Stimulated activated CD8-positive, alpha-beta memory T cell treated with anti-CD3 and anti-CD28 coated beads, Interleukin-2, amount 100 ng/mL, for 1 hour (primary cell): ENCODE measurements around the gene FCRLB.
"Not testable (repeated sequence)": the region's sequence is repeated elsewhere in the genome, so short reads cannot be mapped to it uniquely, and the experiment has no call there.

ENCODE experiments used
- DNase-seq, 2 donors: peaks; one replicate each; pipeline ENCODE4 v3.0.0-alpha.2; 2020; ENCODE audit warnings: low read depth in 2 of 2

Gene FCRLB, protein sequence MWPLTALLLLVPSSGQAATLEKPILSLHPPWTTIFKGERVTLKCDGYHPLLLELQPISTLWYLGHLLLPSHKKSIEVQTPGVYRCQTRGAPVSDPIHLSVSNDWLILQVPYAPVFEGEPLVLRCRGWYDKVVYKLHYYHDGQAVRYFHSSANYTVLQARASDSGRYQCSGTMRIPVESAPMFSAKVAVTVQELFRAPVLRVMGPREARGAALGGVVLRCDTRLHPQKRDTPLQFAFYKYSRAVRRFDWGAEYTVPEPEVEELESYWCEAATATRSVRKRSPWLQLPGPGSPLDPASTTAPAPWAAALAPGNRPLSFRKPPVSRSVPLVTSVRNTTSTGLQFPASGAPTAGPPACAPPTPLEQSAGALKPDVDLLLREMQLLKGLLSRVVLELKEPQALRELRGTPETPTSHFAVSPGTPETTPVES

DNA sequence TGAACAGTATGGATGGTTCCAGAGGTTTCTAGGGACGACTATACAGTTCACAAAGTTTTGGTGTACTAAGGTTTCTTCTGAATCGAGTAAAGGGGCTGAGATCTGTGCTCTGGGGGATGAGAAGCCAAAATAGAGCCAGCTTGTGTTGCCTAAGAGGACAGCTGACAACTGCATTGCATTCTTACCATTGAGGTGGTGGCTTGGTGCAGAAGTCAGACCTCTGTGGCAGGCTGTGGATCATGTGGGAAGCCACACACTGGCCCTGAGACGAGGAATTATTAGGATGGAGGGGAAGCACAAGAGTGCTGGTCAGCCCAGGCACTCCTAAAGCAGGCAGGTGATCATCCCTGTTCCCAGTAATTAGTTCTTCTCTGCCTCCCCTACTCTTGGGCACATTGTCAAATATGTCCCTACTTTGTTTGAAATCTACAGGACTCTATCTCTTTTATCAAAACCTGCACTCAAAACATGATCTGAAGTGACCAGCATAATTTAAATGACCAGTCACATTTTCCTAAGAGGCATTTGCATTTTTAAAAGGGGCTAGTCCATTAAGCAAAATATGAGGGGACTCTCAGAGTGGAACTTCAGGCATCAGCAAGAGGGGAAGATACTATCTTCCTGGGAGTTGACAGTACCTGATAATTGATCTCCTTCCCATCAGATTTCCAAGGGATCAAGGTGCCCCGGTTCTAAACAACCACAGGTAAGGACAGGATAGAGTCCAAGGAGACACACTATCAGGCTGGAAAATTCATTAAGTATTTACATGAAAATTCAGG lies at the start of gene FCRLB:
Gene FCRLB (plus strand): TSS at position 589 of the 782 bp plus-strand sequence. CDS start 1,129 bp downstream, outside the sequence.
- DNase-seq = no peak

DNA sequence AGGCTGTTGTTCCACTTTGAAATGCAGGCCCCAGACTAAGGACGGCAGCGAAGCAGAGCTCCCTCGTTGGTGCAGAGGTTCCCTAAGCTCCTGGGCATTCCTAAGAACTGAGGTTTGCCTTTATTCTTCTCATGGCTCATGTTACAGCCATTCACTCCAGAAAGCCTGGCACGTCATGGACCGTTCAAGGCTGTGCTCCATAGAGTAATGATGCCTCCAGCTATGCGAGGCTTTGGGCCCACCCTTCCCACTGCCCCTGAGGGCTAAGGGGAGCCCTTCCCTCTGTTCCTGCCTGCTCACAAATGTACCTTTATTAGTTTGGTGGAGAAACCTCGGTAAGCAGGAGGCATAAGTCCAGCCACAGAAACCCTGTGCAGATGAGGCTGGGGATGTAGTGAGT lies 47.9 kb upstream of the FCRLB start:
- not testable (repeated sequence) for DNase-seq

DNA sequence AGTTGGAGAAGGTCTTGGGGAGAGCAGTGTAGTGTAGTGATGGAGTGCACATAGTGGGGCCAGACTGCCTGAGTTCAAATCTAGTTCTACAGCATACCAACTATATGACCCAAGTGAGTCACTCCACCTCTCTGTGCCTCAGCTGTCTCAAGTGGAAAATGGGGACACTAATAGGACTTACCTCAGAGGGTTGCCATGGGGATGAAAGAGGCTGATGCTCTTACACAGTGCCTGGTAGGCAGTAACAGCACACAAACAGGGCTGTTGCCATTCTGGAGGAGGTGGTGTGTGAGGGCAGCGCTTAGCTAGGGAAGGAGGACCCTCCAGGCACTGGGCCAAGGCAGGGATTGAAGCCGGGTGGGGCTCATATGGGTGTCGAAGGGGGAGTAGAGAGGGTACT lies 46.9 kb upstream of the FCRLB start:
- not testable (repeated sequence) for DNase-seq

DNA sequence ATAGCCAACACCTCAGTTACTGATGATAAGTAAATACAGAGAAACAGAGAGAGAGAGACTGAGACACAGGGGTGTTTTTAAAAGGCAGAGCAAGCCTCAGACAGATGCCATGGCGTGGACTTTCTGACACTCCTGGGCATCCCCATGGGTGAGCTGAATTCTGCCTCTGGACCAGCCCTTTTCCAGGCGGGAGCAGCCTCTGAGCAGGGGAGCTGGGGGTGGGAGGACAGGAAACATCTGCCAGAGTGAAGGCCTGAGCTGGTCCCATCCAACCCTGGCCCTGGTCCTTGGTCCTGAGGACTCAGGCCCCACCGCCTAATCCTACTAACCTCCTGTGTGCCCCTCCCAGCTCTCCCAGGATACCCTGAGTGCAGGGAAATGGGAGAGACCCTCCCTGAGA lies 46.4 kb upstream of the FCRLB start:
- DNase-seq = not testable (repeated sequence)

DNA sequence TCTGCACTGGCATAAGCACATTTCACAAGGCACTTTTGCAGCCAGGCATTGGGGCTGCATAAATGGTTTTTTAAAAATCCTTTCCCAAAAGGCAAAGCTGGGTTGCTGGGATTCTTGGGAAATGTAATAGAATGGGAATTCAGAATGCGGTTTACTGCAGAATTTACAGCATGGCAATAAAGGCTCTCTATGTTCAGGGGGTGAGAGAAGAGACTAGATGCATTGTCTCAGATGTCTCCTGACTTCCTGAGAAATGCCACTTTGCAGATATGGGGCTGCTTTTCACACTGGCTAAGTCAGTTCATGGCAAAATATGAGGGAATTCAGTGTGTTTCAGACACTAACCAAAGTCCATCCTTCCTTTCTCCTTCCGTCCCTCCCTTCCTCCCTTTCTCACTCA lies 44.9 kb upstream of the FCRLB start:
- DNase-seq = no peak

DNA sequence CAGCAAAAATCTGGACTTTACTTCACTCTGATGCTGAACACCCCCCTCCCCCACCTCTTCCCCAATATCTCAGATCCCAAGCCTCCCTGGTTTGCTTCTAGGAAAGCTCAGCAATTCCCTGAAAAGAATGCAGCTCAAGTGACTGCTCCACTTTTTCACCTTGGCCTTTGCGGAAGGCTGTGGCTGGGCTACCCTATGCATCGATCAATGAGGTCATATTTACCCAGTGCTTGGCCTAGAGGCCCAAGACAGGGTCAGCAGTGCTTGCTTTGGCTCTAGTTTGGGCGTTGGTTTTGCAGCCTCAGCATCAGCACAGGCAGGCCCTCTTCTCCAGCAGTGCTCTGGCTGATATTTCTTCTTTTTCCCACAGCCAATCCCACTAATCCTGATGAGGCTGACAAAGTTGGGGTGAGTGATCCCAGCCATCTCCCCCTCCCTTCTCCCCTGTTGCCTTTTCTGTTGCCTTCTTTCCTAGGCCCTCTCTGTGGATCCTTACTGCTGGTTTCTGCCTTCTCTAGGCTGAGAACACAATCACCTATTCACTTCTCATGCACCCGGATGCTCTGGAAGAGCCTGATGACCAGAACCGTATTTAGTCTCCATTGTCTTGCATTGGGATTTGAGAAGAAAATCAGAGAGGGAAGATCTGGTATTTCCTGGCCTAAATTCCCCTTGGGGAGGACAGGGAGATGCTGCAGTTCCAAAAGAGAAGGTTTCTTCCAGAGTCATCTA lies 44.2 kb upstream of the FCRLB start:
- no peak for DNase-seq

DNA sequence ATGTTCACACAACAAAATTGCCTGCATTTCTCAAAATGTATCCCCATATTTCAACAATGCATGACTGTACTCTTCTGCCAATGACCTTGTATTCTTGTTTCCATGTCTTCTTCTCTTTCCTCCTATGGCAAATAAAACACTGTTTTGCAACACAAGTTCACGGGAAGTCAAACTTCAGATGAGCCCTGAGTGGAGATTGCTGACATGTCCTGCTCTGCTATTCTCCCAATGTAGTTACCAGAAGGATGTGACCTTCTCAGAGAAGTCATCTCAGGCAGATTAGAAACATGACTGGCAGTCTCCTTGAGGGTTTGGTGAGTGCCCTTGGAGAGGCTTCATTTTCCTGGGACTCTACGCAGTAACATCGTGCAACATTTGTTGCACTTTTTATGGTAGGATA lies 42.8 kb upstream of the FCRLB start:
- DNase-seq = no peak

DNA sequence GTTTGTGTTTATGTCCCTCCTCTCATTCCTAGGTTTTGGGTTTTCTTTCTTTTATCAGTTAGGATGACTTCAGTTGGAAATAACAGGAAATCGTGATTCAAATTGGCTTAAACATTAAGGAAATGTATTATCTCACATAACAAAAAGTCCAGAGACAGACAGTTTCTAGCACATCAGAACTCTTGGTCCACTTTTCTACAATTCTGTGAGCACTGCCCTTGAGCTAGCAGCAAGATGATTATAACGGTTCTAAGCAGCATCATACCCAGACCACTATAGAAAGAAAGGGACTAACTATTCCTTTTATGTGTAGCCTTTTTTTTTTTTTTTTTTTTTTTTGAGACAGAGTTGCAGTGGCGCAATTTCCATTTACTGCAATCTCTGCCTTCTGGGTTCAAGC lies 39.5 kb upstream of the FCRLB start:
- no peak for DNase-seq

DNA sequence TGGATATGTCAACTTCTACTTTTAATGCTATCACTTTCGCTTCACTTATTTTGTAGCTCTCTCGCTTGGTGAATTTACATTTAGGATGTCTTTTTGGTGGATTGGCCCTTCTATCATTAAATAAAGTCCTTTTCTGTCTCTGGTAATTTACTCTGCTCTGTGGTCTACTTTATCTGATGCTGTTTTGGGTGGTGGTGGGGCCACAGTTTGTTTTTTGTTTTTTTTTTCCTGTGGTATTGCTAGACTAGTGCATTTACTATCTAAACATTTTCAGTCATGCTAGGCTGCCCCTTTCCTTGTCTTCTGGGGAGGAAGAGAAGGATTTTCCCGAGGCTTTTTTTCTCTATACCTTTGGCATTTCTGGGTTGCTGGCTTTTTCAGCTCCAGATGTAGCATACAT lies 32.4 kb upstream of the FCRLB start:
- DNase-seq = no peak

DNA sequence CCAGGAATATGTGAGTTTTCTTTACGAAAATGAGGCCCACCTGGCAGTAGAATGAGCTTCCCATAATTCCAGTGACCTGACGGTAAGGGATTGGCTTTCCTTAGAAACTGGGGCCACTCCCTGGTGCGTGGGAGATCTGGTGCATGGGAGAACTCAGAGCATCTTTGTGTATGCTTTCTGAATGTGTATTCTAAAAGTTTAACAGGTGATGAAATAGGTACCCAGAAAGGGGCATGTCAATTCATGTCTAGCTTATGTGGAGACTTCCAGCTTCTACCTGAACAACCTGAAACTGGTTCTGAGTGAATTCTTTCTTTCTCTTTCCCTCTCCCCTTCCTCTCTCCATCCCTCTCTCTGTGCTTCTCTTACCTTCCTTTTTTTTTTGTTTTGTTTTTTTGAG lies 29.5 kb upstream of the FCRLB start:
- DNase-seq = no peak

DNA sequence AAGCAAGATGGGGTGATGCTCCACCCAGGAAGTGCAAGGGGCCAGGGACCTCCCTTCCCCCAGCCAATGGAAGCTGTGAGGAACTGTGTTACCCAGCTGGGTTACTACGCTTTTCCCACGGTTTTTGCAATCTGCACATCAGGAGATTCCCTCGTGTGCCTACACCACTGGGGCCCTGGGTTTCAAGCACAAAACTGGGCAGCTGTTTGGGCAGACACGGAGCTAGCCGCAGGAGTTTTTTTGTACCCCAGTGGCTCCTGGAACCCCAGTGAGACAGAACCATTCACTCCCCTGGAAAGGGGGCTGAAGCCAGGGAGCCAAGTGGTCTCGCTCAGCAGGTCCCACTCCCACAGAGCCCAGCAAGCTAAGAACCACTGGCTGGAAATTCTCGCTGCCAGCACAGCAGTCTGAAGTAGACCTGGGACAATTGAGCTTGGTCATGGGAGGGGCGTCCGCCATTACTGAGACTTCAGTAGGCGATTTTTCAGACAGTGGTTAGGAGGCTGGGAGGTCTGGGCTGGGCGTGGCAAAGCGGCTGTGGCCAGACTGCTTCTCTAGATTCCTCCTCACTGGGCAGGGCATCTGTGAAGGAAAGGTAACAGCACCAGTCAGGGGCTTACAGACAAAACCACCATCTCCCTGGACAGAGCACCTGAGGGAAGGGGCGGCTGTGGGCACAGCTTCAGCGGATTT lies 28.2 kb upstream of the FCRLB start:
- not testable (repeated sequence) for DNase-seq

DNA sequence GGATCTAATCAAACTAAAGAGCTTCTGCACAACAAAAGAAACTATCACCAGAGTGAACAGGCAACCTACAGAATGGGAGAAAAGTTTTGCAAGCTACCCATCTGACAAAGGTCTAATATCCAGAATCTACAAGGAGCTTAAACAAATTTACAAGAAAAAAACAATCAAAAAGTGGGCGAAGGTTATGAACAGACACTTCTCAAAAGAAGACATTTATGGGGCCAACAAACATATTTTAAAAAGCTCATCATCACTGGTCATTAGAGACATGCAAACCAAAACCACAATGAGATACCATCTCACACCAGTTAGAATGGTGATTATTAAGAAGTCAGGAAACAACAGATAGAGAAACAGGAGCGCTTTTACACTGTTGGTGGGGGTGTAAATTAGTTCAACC lies 23.0 kb upstream of the FCRLB start:
- DNase-seq = not testable (repeated sequence)

DNA sequence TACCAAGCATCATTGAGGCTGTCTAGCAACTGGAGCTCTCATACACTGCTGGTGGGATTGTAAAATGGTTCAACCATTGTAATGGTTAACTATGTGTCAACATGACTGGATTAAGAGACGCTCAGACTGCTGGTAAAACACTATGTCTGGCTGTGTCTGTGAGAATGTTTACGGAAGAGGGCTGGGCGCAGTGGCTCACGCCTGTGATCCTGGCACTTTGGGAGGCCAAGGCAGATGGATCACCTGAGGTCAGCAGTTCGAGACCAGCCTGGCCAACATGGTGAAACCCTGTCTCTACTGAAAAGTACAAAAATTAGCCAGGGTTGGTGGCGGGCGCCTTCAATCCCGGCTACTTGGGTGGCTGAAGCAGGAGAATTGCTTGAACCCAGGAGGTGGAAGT lies 19.1 kb upstream of the FCRLB start:
- no peak for DNase-seq

DNA sequence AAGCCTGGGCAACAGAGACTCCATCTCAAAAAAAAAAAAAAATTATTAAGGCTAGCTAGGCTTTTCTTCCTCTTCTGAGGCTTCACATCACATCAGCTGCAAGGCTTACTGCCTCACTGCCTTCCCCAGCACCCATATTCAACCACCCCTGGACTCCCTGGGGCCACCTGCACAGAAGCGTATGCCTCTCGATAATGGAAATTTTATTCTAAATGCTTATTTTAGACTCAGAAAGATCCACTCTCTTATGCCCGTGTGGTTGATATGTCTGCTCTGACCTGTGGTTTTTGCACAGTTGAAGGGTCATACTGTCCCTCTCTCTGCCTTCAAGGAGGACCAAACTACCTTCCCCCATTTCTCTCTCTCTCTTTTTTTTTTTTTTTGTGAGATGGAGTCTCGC lies 15.8 kb upstream of the FCRLB start:
- DNase-seq = no peak

DNA sequence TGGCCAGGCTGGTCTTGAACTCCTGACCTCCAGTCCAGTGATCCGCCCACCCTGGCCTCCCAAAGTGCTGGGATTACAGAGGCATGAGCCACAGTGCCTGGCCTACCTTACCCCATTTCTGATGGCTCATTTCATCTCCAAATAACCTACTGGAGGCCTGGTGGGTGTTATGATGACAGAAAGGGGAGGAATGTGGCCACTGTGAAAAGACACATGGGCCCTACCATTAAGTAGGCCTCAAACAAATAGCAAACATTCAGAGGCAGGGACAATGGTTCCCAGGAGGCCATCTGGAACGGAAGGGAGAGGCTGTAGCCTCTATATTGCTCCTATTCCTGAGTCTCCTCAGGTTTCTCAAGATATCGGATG lies 15.2 kb upstream of the FCRLB start:
- DNase-seq = no peak

DNA sequence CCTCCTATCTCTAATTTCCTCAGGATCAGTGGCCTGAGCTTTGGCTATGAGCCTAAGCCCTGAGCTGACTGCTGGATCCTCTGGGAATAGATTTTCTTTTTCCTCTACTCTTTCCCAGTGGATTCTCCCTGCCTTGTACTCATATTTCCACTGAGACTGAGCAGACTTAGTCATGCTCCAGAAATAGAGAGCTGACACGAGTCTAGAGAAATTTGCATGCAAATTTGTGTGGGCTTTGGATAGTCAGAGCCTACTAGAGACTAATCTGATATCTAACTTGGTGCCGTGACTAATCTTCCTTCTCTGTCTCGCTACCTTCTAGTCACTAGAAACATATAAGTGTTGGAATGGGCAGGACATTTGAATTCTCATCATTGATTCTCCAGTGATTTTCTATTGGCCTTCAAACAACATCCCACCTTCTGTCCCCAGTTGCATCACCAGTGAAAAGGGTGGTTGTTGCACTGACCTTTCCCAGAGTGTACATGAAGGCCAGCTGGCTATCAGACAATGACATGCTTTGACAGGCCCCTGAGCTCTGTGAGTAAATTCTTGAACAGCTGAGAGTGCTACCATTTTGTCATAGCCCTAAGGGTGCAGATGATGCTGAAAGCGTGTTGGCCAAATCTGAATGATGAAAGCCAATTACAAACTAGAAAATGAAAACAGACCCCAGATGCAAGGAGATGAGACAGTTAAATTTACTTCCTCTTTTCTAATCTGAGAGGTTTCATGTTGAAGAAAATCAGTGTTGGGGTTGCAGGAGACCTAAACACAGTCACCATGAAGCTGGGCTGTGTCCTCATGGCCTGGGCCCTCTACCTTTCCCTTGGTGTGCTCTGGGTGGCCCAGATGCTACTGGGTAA lies 14.6 kb upstream of the FCRLB start, which contains the start of gene FCRLA:
Gene FCRLA (plus strand): TSS at position 748 of the 866 bp plus-strand sequence. CDS start 36 bp downstream, at position 784.
- no peak for DNase-seq

DNA sequence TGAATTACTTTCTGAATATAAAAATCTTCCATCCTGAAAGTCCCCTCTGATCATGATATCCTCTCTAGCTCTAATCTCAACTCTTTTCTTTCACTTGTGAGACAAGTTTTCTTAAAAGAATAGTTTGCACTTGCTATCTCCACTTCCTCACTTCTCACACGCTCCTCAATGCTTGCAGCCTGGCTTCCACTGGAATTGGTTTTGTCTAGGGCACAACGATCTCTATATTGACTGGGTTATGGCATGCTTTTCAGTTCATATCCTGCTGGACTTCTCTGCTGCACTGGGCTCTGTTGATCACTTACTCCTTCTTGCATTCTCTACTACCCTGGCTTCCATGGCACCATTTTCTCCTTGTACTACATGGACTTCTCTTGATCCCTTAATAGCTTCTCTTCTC lies 13.8 kb upstream of the FCRLB start:
- no peak for DNase-seq

DNA sequence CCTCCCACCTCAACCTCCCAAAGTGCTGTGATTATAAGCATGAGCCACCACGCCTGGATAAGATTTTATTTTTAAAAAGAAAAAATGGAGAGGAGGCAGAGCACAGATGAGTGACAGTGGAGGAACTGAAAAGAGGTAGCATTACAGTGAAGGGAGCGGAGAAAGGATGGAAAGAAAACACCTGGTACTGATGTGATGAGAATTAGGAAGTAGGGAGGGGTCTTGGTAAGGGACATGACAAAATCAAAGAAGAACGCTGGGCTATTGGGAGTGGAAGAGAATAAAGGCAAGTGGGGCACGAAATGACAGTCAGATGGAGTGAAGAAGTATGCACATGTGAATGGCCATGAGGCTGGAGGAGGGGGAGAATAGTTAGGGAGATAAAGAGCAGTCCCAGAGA lies 12.0 kb upstream of the FCRLB start:
- DNase-seq = no peak

DNA sequence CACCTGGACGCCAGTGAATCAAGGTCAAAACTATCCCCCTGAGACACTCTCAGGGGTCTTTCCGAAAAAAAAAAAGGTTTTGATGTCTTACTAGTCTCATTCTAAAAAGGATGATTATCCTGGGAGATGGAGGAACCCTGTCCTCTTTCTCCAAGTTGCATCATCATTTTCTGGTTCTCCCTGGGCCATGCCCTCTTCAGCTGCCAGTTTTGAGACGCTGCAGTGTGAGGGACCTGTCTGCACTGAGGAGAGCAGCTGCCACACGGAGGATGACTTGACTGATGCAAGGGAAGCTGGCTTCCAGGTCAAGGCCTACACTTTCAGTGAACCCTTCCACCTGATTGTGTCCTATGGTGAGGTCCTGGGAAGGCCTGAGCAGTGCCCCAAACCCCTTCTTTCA lies 10.8 kb upstream of the FCRLB start:
- DNase-seq = no peak

DNA sequence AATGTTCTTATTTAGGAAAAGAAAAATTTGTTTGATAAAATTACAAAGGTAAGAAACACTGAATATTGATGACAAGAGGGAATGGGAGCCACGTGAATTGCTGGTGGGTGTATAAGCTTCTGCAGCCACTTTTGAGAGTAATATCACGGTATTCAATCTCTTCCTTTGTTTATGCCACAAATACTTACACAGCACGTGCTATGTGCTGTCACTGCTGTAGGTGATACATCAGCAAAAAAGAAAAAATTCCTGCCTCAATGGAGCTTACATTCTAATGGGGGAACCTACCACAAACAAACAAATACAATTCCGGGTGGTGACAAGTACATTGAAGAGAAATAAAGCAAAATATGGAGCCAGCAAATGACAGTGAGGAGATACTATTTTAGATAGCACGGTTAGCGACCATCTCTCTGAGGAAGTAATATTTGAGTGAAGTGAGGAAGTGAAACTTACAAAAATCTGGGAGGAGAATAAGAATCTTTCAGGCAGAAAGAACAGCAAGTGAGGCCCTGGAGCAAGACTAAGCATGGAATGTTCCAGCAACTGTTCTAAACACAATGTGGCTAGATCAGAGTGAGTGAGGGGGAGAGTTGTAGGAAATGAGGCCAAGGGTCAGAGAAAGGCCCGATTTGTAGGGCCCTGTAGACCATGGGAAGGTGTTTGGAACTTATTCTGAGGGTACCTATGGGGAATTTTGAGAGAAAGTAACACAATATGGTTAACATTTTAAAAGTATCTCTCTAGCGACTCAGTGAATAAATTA lies 2.6 kb upstream of the FCRLB start:
- no peak for DNase-seq
